B cell (primary cell): Measurements from ENCODE around the gene TMEM235. TPM values are rescaled to one million over a fixed set of nuclear protein-coding genes. Genes with fewer than 3 reads are reported as not detected.

Source experiments
- ATAC-seq: fragments of 200-7000 bp; cut with Tn5 transposase; one replicate; pipeline ENCODE4 v1.10.0; 2021; ENCODE audit warnings: low read depth, mild to moderate bottlenecking, moderate number of reproducible peaks, moderate library complexity
- CTCF ChIA-PET: fragments of 350-600 bp; sonication (Branson Sonifier 250); formaldehyde crosslinking; loops from one replicate; lab custom pipeline; 2021; ENCODE audit warnings: antibody characterized with exemption, inconsistent platforms; lab: Charles Lee
- POLR2A ChIA-PET: fragments of 350-600 bp; sonication (Branson Sonifier 250); formaldehyde crosslinking; loops from one replicate; lab custom pipeline; 2021; ENCODE audit warnings: antibody characterized with exemption; lab: Charles Lee
- DNase-seq: peaks from one replicate; pipeline ENCODE4 v3.0.0; 2013
- H2AFZ ChIP-seq: 2 replicates; pipeline ENCODE4 v1.6.1; 2012; ENCODE audit warnings: mild to moderate bottlenecking, low read depth, low read length; ENCODE audit not compliant: insufficient read depth, poor library complexity, severe bottlenecking
- H3K27ac ChIP-seq, 2 donors: 1 replicate in 1 of 2; 2 replicates in 1 of 2; pipeline ENCODE4 v1.5.1; 2012 to 2013; ENCODE audit warnings: low read length in 2 of 2, mild to moderate bottlenecking in 2 of 2, moderate library complexity in 1 of 2
- H3K27me3 ChIP-seq, 4 experiments: fragments of 200-600 bp in 1 of 4; sonication (generic) in 1 of 4; replicated peaks in 1 of 4; 1 replicate in 2 of 4; 2 replicates in 2 of 4; pipeline versions ENCODE4 v1.6.1 to v1.7.0; 2013 to 2016; ENCODE audit warnings: low read length in 3 of 4, mild to moderate bottlenecking in 2 of 4, mixed read lengths in 1 of 4, moderate library complexity in 1 of 4; ENCODE audit not compliant: insufficient read depth in 4 of 4, control insufficient read depth in 3 of 4; ENCODE audit errors: control extremely low read depth in 1 of 4
- H3K36me3 ChIP-seq, 2 experiments: replicated peaks in 1 of 2; 1 replicate in 1 of 2; 2 replicates in 1 of 2; pipeline versions ENCODE4 v1.6.1 to v1.7.1; 2013; ENCODE audit warnings: low read length in 1 of 2; ENCODE audit not compliant: insufficient read depth in 2 of 2, control insufficient read depth in 1 of 2; ENCODE audit errors: control extremely low read depth in 1 of 2, extremely low read depth in 1 of 2
- H3K4me1 ChIP-seq, 2 donors: fragments of 200-600 bp in 1 of 2; sonication (generic) in 1 of 2; 1 replicate in 1 of 2; 2 replicates in 1 of 2; pipeline versions ENCODE4 v1.5.1 to v1.6.1; 2013 to 2017; ENCODE audit warnings: low read length in 2 of 2; ENCODE audit not compliant: control insufficient read depth in 2 of 2, insufficient read depth in 2 of 2
- H3K4me2 ChIP-seq: replicated peaks from 2 replicates; pipeline ENCODE3; 2012; ENCODE audit warnings: mild to moderate bottlenecking, low read depth, low read length; ENCODE audit not compliant: poor library complexity, severe bottlenecking
- H3K4me3 ChIP-seq, 5 experiments: fragments of 200-600 bp in 1 of 5; sonication (generic) in 1 of 5; 1 replicate in 3 of 5; 2 replicates in 2 of 5; pipeline versions ENCODE4 v1.5.1 to v1.7.0; 2011 to 2016; ENCODE audit warnings: low read length in 4 of 5, mild to moderate bottlenecking in 4 of 5, low read depth in 2 of 5, control low read depth in 1 of 5, moderate library complexity in 1 of 5; ENCODE audit not compliant: insufficient read depth in 1 of 5; ENCODE audit errors: control extremely low read depth in 1 of 5, extremely low read depth in 1 of 5
- H3K79me2 ChIP-seq: fragments of 200-600 bp; sonication (generic); one replicate; pipeline ENCODE4 v1.6.0; 2016; ENCODE audit warnings: low read length; ENCODE audit not compliant: control insufficient read depth, insufficient read depth
- H3K9ac ChIP-seq: fragments of 200-600 bp; sonication (generic); 2 replicates; pipeline ENCODE4 v1.6.1; 2017; ENCODE audit warnings: mild to moderate bottlenecking, low read length, moderate library complexity
- H3K9me3 ChIP-seq, 3 donors: one replicate each; pipeline versions ENCODE4 v1.6.1 to v1.7.1; 2013; ENCODE audit warnings: low read length in 2 of 3; ENCODE audit not compliant: control insufficient read depth in 2 of 3, insufficient read depth in 1 of 3; ENCODE audit errors: control extremely low read depth in 1 of 3
- H4K20me1 ChIP-seq: 2 replicates; pipeline ENCODE4 v1.6.0; 2012; ENCODE audit warnings: mild to moderate bottlenecking, low read length; ENCODE audit not compliant: insufficient read depth, control insufficient read depth, poor library complexity, severe bottlenecking
- H3K27ac Mint-ChIP-seq: one replicate; pipeline ENCODE4 v1.8.0; 2021; ENCODE audit warnings: mixed read lengths
- H3K27me3 Mint-ChIP-seq: one replicate; pipeline ENCODE4 v1.8.0; 2021; ENCODE audit warnings: mixed read lengths
- H3K4me1 Mint-ChIP-seq: one replicate; pipeline ENCODE4 v1.8.0; 2021; ENCODE audit warnings: mixed read lengths
- H3K4me3 Mint-ChIP-seq: one replicate; pipeline ENCODE4 v1.8.0; 2021; ENCODE audit warnings: mixed read lengths
- H3K9me3 Mint-ChIP-seq: one replicate; pipeline ENCODE4 v1.8.0; 2022; ENCODE audit warnings: mixed read lengths; ENCODE audit not compliant: insufficient read depth
- EZH2 ChIP-seq: IDR thresholded peaks from 2 replicates; pipeline ENCODE4 v1.6.1; 2012; ENCODE audit warnings: borderline replicate concordance, low read depth, mild to moderate bottlenecking, moderate library complexity, low read length; ENCODE audit not compliant: insufficient read depth, poor library complexity, severe bottlenecking
- WGBS: methylation state at CpG from one replicate; pipeline ENCODE4 v1.1.5; 2013; ENCODE audit warnings: missing lambda C conversion rate; ENCODE audit not compliant: insufficient coverage; 5-methylcytosine and 5-hydroxymethylcytosine counted together
- intact Hi-C: fragments of 100-400 bp; cut with micrococcal nuclease; formaldehyde crosslinking; loops from one replicate; pipeline ENCODE4 v1.10.0; 2022
- polyA plus RNA-seq: library from polyadenylated mRNA; depleted of rRNA; stranded (reverse); fragments of >200 nt; gene quantifications from 2 replicates; pipeline ENCODE4 v1.2.3, GENCODE V29; 2012
- total RNA-seq, 2 donors: library from RNA; stranded (reverse); fragments of 120-200 nt in 1 of 2; gene quantifications; 1 replicate in 1 of 2; 2 replicates in 1 of 2; pipeline versions ENCODE4 v1.2.3 to v1.2.4, GENCODE V29; 2013 to 2022
- TF ChIP-seq, protein P1 (sequence below): fragments of 200-600 bp; IDR thresholded peaks from one replicate; pipeline ENCODE4 v1.8.0; 2022; ENCODE audit warnings: antibody characterized with exemption, mild to moderate bottlenecking

TMEM235 gene
- total and polyA plus RNA-seq, 2 donors (not counting 1 experiment from before 2014, with no cell fraction given): not detected

DNA sequence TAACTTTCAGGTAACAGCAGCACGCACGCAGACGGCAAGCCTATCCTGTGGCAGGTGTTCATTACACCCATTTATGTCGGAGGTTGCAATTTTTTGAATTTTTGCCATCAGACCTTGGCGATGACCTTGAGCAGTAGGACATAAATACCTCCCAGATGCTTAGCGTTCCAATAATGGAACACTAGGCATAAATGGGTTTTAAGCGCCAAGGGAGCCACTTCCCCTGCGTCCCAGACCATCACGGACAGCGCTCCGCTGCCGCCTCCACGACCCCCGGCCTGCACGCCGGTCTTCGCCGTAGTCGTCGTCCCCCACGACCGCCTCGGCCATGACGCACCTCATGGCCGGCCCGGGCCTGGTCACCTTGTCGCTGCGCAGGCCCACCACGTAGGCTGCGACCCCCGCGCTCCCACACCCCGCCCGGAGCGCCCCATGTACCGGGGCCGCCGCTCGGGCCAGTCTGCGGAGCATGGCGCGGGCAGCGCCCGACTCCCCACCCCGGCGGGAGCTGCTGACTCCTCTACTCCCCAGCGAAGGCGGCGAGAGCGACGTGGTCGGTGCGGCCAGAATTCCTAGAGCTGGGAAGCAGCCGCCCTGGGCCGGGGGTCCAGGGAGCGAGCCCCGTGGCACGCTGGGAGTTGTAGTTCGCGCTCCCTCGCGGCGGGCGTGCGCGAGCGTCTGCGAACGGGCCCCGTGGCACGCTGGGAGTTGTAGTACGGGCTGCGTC, 22.7 kb downstream of the TMEM235 start:
- TF ChIP-seq, protein P1, sequence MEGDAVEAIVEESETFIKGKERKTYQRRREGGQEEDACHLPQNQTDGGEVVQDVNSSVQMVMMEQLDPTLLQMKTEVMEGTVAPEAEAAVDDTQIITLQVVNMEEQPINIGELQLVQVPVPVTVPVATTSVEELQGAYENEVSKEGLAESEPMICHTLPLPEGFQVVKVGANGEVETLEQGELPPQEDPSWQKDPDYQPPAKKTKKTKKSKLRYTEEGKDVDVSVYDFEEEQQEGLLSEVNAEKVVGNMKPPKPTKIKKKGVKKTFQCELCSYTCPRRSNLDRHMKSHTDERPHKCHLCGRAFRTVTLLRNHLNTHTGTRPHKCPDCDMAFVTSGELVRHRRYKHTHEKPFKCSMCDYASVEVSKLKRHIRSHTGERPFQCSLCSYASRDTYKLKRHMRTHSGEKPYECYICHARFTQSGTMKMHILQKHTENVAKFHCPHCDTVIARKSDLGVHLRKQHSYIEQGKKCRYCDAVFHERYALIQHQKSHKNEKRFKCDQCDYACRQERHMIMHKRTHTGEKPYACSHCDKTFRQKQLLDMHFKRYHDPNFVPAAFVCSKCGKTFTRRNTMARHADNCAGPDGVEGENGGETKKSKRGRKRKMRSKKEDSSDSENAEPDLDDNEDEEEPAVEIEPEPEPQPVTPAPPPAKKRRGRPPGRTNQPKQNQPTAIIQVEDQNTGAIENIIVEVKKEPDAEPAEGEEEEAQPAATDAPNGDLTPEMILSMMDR: no peak
- no peak for TF ChIP-seq EZH2
- Mint-ChIP-seq H3K4me1 (peaks cover 45% of the 10 kb centered on the region), H3K9me3 (no peaks in the 10 kb centered on the region), H3K4me3 (peak overlapping the region; percentile 71), H3K27ac (peak overlapping the region; percentile 91), H3K27me3 (peaks cover 4% of the 10 kb centered on the region)
- Histone ChIP-seq H3K36me3 (no peaks in the 10 kb centered on the region), H3K4me1 (peaks cover 49 to 61% of the 10 kb centered on the region in 2 donors), H2AFZ (peak overlapping the region; percentile 98), H3K4me2 (peak overlapping the region; percentile 97), H3K4me3 (peak overlapping the region; percentile 13 to 84 (median 70)), H4K20me1 (peaks cover 7% of the 10 kb centered on the region), H3K9ac (peak overlapping the region; percentile 81), H3K27ac (peak overlapping the region; percentile 41 to 69), H3K79me2 (no peaks in the 10 kb centered on the region), H3K27me3 (peaks cover 0 to 6% (median 0%) of the 10 kb centered on the region in 4 experiments), H3K9me3 (no peaks in the 10 kb centered on the region)
- WGBS: 2% methylated on average over 73 of the region's 73 CpGs
- ChIA-PET CTCF (interaction anchor here (0.8 to 1.5 kb wide), 5 partner anchors 22 to 168 kb away, joined by 3 to 6 read pairs (median 4); no protein-coding TSS in a partner anchor), POLR2A (interaction anchor here (0.6 to 1.5 kb wide), 2 partner anchors 45 to 105 kb away, joined by 3 to 6 read pairs; no protein-coding TSS in a partner anchor)
- peak; percentile 65 for ATAC-seq
- DNase-seq: peak; percentile 88
- intact Hi-C loops: loop anchor here (1.0 to 5.0 kb wide), 2 partner anchors 40 to 122 kb away; partner anchors contain the start of genes BIRC5 and TMC8
